ENCODE measurements around the gene LMNB1. TPM values are rescaled to one million over a fixed set of nuclear protein-coding genes. Genes with fewer than 3 reads are reported as not detected.

LMNB1 gene
- total RNA-seq, 2 experiments from 2014 or later = 173 to 280 TPM

DNA sequence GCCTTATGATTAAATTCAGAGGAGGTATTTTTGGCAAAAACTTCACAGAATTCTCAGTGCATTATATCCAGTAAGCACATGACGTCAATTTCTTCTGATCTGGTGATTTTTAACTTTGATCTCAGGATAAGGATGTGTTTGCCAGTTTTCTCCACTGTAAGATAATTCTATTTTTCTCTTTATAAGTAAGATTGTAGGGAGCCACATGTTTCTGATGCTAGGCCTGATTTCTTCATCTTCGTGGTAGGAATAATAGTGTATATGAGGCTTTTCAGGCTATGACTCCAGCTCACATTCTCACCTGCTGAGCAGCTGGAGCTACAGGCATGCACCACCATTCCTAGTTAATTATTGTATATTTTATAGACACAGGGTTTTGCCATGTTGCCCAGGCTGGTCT lies 32.1 kb upstream of the LMNB1 start:
- POLR2A ChIA-PET = no interaction called here
- intact Hi-C loops (cut with micrococcal nuclease; ENCODE audit: unreplicated experiment) = no loop called here
- H3K4me2 ChIP-seq (ENCODE audit: low read length) = no peak overlapping the region

DNA sequence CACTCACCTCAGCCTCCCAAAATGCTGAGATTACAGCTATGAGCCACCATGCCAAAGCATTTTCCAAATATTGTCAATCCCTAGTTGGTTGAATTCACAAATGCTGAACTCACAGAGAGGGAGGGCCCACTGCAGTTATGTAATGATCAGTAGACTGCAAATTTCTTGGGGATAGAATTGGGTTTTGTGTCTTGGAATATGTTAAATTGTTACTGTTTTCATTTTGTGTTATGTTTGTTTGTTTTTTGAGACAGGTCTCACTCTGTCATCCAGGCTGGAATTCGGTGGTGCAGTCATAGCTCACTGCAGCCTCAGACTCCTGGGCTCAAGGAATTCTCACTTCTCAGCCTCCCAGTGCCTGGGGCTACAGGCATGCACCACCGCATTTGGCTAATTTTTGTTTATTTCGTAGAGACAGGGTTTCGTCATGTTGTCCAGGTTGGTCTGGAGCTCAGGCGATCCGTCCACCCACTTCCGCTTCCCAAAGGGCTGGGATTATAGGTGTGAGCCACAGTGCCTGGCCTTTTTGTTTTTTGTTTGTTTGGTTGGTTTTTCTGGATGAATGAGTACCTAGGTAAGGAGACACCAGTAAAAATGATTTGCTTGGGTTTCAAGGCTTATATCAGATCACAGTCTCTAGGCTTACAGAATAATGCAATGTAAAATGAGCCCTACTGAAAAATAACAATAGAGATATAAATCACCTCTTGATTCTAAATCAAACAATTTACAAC lies 31.5 kb upstream of the LMNB1 start:
- CTCF ChIA-PET (ENCODE audit: unreplicated experiment) = no interaction called here
- H2AFZ ChIP-seq (ENCODE audit: low read length) = no peak overlapping the region

More for the DNA sequence above, 32.1 kb upstream of the LMNB1 start:
- Histone ChIP-seq H3K79me2 (ENCODE audit: insufficient read depth, low read depth, low read length) (no peaks in the 10 kb centered on the region), H3K4me3 (ENCODE audit: low read depth, low read length, poor library complexity, severe bottlenecking) (no peak overlapping the region), H3K9me2 (ENCODE audit: insufficient read depth, low read length) (no peaks in the 10 kb centered on the region), H3K36me3 (ENCODE audit: insufficient read depth, low read length) (no peaks in the 10 kb centered on the region), H4K20me1 (ENCODE audit: insufficient read depth, low read length) (no peaks in the 10 kb centered on the region), H3K27ac (ENCODE audit: low read depth, low read length, poor library complexity, severe bottlenecking) (no peak overlapping the region), H3K9me3 (ENCODE audit: low read length) (no peaks in the 10 kb centered on the region), H3K4me1 (ENCODE audit: insufficient read depth, low read length, poor library complexity, severe bottlenecking) (peaks cover 10% of the 10 kb centered on the region), H2AFZ (ENCODE audit: low read length) (no peak overlapping the region)
- no peak for DNase-seq (ENCODE audit: low spot score)
- no TSS peak for BruUV-seq (replicated peaks)
- no peak for TF ChIP-seq EZH2phosphoT487 (IDR thresholded peaks at IDR 0.05; ENCODE audit: borderline replicate concordance, low read depth, low read length)
- CTCF ChIA-PET (ENCODE audit: unreplicated experiment) = no interaction called here

DNA sequence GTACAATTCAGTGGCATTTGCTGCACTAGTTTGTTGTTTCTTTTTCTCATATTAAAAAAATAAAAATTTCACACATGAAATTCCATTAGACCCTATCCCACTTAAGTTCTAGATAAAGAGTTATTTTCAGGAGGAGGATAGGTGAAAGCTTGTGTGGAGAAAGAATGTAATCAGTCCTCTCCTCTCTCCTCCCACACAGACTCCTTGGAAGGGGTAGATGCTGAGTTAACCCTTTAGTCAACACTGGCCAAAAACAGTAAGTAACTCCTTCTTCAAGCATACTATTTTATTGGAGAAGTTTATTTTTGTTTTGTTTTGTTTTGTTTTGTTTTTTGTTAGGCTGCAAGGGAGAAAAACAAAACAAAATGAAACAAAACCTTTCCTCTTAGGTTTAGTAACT lies 30.6 kb upstream of the LMNB1 start:
- Histone ChIP-seq H3K4me1 (ENCODE audit: insufficient read depth, low read length, poor library complexity, severe bottlenecking) (peaks cover 10% of the 10 kb centered on the region), H3K27ac (ENCODE audit: low read depth, low read length, poor library complexity, severe bottlenecking) (no peak overlapping the region), H4K20me1 (ENCODE audit: insufficient read depth, low read length) (no peaks in the 10 kb centered on the region), H3K4me3 (ENCODE audit: low read depth, low read length, poor library complexity, severe bottlenecking) (no peak overlapping the region), H3K36me3 (ENCODE audit: insufficient read depth, low read length) (no peaks in the 10 kb centered on the region), H2AFZ (ENCODE audit: low read length) (no peak overlapping the region), H3K9me3 (ENCODE audit: low read length) (no peaks in the 10 kb centered on the region), H3K4me2 (ENCODE audit: low read length) (no peak overlapping the region), H3K9me2 (ENCODE audit: insufficient read depth, low read length) (no peaks in the 10 kb centered on the region), H3K79me2 (ENCODE audit: insufficient read depth, low read depth, low read length) (no peaks in the 10 kb centered on the region)
- ChIA-PET POLR2A (no interaction called here), CTCF (ENCODE audit: unreplicated experiment) (no interaction called here)
- no peak for DNase-seq (ENCODE audit: low spot score)
- TF ChIP-seq, protein P1, sequence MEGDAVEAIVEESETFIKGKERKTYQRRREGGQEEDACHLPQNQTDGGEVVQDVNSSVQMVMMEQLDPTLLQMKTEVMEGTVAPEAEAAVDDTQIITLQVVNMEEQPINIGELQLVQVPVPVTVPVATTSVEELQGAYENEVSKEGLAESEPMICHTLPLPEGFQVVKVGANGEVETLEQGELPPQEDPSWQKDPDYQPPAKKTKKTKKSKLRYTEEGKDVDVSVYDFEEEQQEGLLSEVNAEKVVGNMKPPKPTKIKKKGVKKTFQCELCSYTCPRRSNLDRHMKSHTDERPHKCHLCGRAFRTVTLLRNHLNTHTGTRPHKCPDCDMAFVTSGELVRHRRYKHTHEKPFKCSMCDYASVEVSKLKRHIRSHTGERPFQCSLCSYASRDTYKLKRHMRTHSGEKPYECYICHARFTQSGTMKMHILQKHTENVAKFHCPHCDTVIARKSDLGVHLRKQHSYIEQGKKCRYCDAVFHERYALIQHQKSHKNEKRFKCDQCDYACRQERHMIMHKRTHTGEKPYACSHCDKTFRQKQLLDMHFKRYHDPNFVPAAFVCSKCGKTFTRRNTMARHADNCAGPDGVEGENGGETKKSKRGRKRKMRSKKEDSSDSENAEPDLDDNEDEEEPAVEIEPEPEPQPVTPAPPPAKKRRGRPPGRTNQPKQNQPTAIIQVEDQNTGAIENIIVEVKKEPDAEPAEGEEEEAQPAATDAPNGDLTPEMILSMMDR (conservative IDR thresholded peaks at IDR 0.05; ENCODE audit: low read length) = no peak
- no peak for TF ChIP-seq EZH2phosphoT487 (IDR thresholded peaks at IDR 0.05; ENCODE audit: borderline replicate concordance, low read depth, low read length)
- BruUV-seq (replicated peaks) = no TSS peak
- intact Hi-C loops (cut with micrococcal nuclease; ENCODE audit: unreplicated experiment) = no loop called here

More for the DNA sequence above, 31.5 kb upstream of the LMNB1 start:
- no TSS peak for BruUV-seq (replicated peaks)
- intact Hi-C loops (cut with micrococcal nuclease; ENCODE audit: unreplicated experiment) = no loop called here
- no peaks in the 10 kb centered on the region for H3K36me3 ChIP-seq (ENCODE audit: insufficient read depth, low read length)
- no peaks in the 10 kb centered on the region for H3K9me2 ChIP-seq (ENCODE audit: insufficient read depth, low read length)
- H4K20me1 ChIP-seq (ENCODE audit: insufficient read depth, low read length) = no peaks in the 10 kb centered on the region
- no peaks in the 10 kb centered on the region for H3K9me3 ChIP-seq (ENCODE audit: low read length)
- no peak overlapping the region for H3K27ac ChIP-seq (ENCODE audit: low read depth, low read length, poor library complexity, severe bottlenecking)
- POLR2A ChIA-PET = no interaction called here
- no peak overlapping the region for H3K4me3 ChIP-seq (ENCODE audit: low read depth, low read length, poor library complexity, severe bottlenecking)
- no peak for DNase-seq (ENCODE audit: low spot score)
- H3K4me2 ChIP-seq (ENCODE audit: low read length) = no peak overlapping the region
- peaks cover 10% of the 10 kb centered on the region for H3K4me1 ChIP-seq (ENCODE audit: insufficient read depth, low read length, poor library complexity, severe bottlenecking)
- TF ChIP-seq, protein P1 (conservative IDR thresholded peaks at IDR 0.05; ENCODE audit: low read length) = no peak
- no peak for TF ChIP-seq EZH2phosphoT487 (IDR thresholded peaks at IDR 0.05; ENCODE audit: borderline replicate concordance, low read depth, low read length)
- no peaks in the 10 kb centered on the region for H3K79me2 ChIP-seq (ENCODE audit: insufficient read depth, low read depth, low read length)
